GM10266 (cell line): ENCODE measurements around the gene MICAL2.

Experiments
- DNase-seq: peaks from one replicate; pipeline ENCODE4 v3.0.0; 2012; ENCODE audit errors: extremely low spot score
- TF ChIP-seq, protein P1 (sequence below): IDR thresholded peaks from 2 replicates; pipeline ENCODE4 v1.5.1; 2012; ENCODE audit warnings: mild to moderate bottlenecking, low read depth; ENCODE audit not compliant: control insufficient read depth, insufficient read depth; ENCODE audit errors: missing control alignments

MICAL2 gene

DNA sequence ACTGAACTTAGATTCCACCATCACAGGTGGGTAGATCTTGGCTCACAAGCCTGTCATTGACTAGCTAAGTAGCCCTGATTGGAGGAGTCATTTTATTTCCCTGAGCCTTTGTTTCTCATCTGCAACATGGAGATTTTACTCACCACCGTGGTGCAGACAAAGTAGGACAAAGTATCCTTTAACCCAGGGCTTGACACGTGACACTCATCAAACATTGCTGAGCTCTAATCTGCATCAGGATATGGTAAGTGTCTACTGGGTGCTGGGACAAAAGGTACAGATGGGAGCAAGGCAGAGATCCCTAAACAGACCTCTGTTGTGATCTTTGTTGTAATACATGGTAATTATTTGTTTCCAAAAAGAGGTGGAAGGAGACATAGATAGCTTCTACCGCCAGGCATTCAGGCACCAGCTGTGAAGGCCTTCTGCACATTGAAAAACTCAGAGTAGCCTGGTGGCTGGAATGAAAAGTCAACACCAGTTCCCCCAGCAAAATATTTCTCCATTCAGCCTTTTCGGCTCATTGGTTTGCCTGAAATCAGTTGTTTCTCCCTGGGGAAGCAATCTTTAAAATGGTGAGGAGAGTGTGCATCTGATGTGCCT lies 18.3 kb upstream of the MICAL2 start:
- DNase-seq, result no peak
- TF ChIP-seq, protein P1, sequence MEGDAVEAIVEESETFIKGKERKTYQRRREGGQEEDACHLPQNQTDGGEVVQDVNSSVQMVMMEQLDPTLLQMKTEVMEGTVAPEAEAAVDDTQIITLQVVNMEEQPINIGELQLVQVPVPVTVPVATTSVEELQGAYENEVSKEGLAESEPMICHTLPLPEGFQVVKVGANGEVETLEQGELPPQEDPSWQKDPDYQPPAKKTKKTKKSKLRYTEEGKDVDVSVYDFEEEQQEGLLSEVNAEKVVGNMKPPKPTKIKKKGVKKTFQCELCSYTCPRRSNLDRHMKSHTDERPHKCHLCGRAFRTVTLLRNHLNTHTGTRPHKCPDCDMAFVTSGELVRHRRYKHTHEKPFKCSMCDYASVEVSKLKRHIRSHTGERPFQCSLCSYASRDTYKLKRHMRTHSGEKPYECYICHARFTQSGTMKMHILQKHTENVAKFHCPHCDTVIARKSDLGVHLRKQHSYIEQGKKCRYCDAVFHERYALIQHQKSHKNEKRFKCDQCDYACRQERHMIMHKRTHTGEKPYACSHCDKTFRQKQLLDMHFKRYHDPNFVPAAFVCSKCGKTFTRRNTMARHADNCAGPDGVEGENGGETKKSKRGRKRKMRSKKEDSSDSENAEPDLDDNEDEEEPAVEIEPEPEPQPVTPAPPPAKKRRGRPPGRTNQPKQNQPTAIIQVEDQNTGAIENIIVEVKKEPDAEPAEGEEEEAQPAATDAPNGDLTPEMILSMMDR, result no peak

- TF ChIP-seq, protein P1, result no peak
- DNase-seq, result no peak
These were observed 17.7 kb upstream of the MICAL2 start for GRCh38 chr11:12092714-12093113.

- no peak for DNase-seq
- TF ChIP-seq, protein P1, result no peak
These were observed 15.3 kb upstream of the MICAL2 start for GRCh38 chr11:12094872-12095800.

DNA sequence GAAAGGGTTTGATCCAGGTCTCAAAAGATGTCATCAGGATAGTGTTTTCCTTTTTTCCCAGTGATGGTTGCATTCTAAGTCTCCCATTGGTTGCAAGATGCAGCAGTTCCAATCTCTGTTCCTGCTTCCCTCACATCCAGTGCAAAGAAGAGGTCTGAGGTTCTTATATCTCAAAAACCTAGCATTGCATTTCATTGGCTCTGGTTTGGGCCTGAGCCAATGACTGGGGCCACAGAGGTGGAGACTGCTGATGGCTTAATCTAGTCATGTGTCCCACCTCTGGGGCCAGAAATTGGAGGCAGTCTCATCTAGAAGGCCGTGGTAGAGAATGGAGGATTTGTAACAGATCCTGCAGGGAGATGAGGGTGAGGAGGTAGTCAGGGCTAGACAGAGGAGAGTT lies 13.2 kb upstream of the MICAL2 start:
- TF ChIP-seq, protein P1, result no peak
- DNase-seq, result no peak

- no peak for DNase-seq
- TF ChIP-seq, protein P1, result no peak
These were observed 11.8 kb upstream of the MICAL2 start for GRCh38 chr11:12098601-12099000.

GRCh38 chr11:12099132-12099873 lies 11.1 kb upstream of the MICAL2 start:
- no peak for DNase-seq
- TF ChIP-seq, protein P1, result no peak
